ENCODE data around the gene KYAT1. TPM values are rescaled to one million over a fixed set of nuclear protein-coding genes. Genes with fewer than 3 reads are reported as not detected.

KYAT1 gene
- polyA plus RNA-seq, 1 donor (not counting 4 experiments of a cell fraction or from before 2014, with no cell fraction given): 10.9 TPM

GRCh38 chr9:128885376-128885775 is 3.6 kb upstream of the KYAT1 start:
- Histone ChIP-seq H3K79me2 (ENCODE audit: control insufficient read depth, insufficient read depth, low read length) (peaks cover 78% of the 10 kb centered on the region), H3K4me3 (ENCODE audit: control insufficient read depth in 2 of 3, extremely low read depth in 1 of 3, insufficient read depth in 2 of 3, low read depth in 1 of 3, low read length in 3 of 3) (peak overlapping the region; percentile 92 to 100 (median 99)), H3K9me1 (ENCODE audit: control insufficient read depth, extremely low read depth, insufficient read depth, low read length) (peaks cover 4% of the 10 kb centered on the region), H3K9me3 (ENCODE audit: control insufficient read depth, low read depth, low read length) (no peaks in the 10 kb centered on the region), H3K27me3 (ENCODE audit: control insufficient read depth, extremely low read depth, insufficient read depth, low read length) (no peaks in the 10 kb centered on the region), H2AFZ (ENCODE audit: control insufficient read depth, low read length) (no peak overlapping the region), H3K9ac (ENCODE audit: control insufficient read depth, extremely low read depth, insufficient read depth, low read length) (peak overlapping the region; percentile 48), H3K36me3 (ENCODE audit: control insufficient read depth in 2 of 2, extremely low read depth in 1 of 2, insufficient read depth in 2 of 2, low read length in 2 of 2) (peaks cover 24 to 32% of the 10 kb centered on the region in 2 experiments), H3K4me2 (ENCODE audit: control insufficient read depth, extremely low read depth, insufficient read depth, low read depth, low read length) (peak overlapping the region; percentile 100), H3K27ac (ENCODE audit: control insufficient read depth, insufficient read depth, low read length) (peak overlapping the region; percentile 13), H3K4me1 (ENCODE audit: control insufficient read depth, extremely low read depth, insufficient read depth, low read length) (peaks cover 66% of the 10 kb centered on the region), H4K20me1 (ENCODE audit: control insufficient read depth, extremely low read depth, insufficient read depth, low read length) (peaks cover 5% of the 10 kb centered on the region)
- dilution Hi-C loops (cut with MboI; ENCODE audit: extremely low pct_ligation_motif_present, low sequenced_read_pairs): no loop called here
- TF ChIP-seq CTCF (optimal IDR thresholded peaks at IDR 0.05 in 1 of 3, IDR thresholded peaks at IDR 0.05 in 1 of 3, conservative IDR thresholded peaks at IDR 0.05 in 1 of 3; ENCODE audit: extremely low read depth in 1 of 3, insufficient read depth in 2 of 3, low read length in 3 of 3) (no peak), EZH2 (IDR thresholded peaks at IDR 0.05; ENCODE audit: low read length) (no peak)
- DNase-seq (ENCODE audit: low read depth, low spot score) (no peak), FAIRE-seq (no peak)

- H3K9ac ChIP-seq (ENCODE audit: control insufficient read depth, extremely low read depth, insufficient read depth, low read length): peak overlapping the region; percentile 48
- H3K27ac ChIP-seq (ENCODE audit: control insufficient read depth, insufficient read depth, low read length): no peak overlapping the region
- no peak for FAIRE-seq
- H3K9me1 ChIP-seq (ENCODE audit: control insufficient read depth, extremely low read depth, insufficient read depth, low read length): peaks cover 4% of the 10 kb centered on the region
- peaks cover 89% of the 10 kb centered on the region for H3K79me2 ChIP-seq (ENCODE audit: control insufficient read depth, insufficient read depth, low read length)
- H3K36me3 ChIP-seq (ENCODE audit: control insufficient read depth in 2 of 2, extremely low read depth in 1 of 2, insufficient read depth in 2 of 2, low read length in 2 of 2): peaks cover 24 to 31% of the 10 kb centered on the region in 2 experiments
- H2AFZ ChIP-seq (ENCODE audit: control insufficient read depth, low read length): no peak overlapping the region
- peak overlapping the region; percentile 92 to 100 (median 99) for H3K4me3 ChIP-seq (ENCODE audit: control insufficient read depth in 2 of 3, extremely low read depth in 1 of 3, insufficient read depth in 2 of 3, low read depth in 1 of 3, low read length in 3 of 3)
- no peaks in the 10 kb centered on the region for H3K9me3 ChIP-seq (ENCODE audit: control insufficient read depth, low read depth, low read length)
- peaks cover 65% of the 10 kb centered on the region for H3K4me1 ChIP-seq (ENCODE audit: control insufficient read depth, extremely low read depth, insufficient read depth, low read length)
- peak overlapping the region; percentile 100 for H3K4me2 ChIP-seq (ENCODE audit: control insufficient read depth, extremely low read depth, insufficient read depth, low read depth, low read length)
- peaks cover 5% of the 10 kb centered on the region for H4K20me1 ChIP-seq (ENCODE audit: control insufficient read depth, extremely low read depth, insufficient read depth, low read length)
- H3K27me3 ChIP-seq (ENCODE audit: control insufficient read depth, extremely low read depth, insufficient read depth, low read length): no peaks in the 10 kb centered on the region
- DNase-seq (ENCODE audit: low read depth, low spot score): no peak
- dilution Hi-C loops (cut with MboI; ENCODE audit: extremely low pct_ligation_motif_present, low sequenced_read_pairs): no loop called here
- TF ChIP-seq EZH2 (IDR thresholded peaks at IDR 0.05; ENCODE audit: low read length) (no peak), CTCF (optimal IDR thresholded peaks at IDR 0.05 in 1 of 3, IDR thresholded peaks at IDR 0.05 in 1 of 3, conservative IDR thresholded peaks at IDR 0.05 in 1 of 3; ENCODE audit: extremely low read depth in 1 of 3, insufficient read depth in 2 of 3, low read length in 3 of 3) (no peak)
These were observed 2.4 kb upstream of the KYAT1 start for GRCh38 chr9:128884164-128884563.

Measured in keratinocyte (primary cell).